ENCODE results near the gene CD164. TPM values are rescaled to one million over a fixed set of nuclear protein-coding genes. Genes with fewer than 3 reads are reported as not detected.

Gene CD164
- total and polyA plus RNA-seq, 2 of the 4 experiments (the other 2 are of a cell fraction) = 146 to 150 TPM

GRCh38 chr6:109372130-109372529 is 10.1 kb downstream of the CD164 start:
- no peak overlapping the region for H4K91ac ChIP-seq (ENCODE audit: insufficient read depth, low read depth, low read length)
- dilution Hi-C loops (cut with HindIII; ENCODE audit: low sequenced_read_pairs, unreplicated experiment) = no loop called here
- H4K8ac ChIP-seq (ENCODE audit: low read depth in 2 of 2, low read length in 2 of 2) = no peak overlapping the region
- H3K27me3 ChIP-seq (ENCODE audit: control insufficient read depth, insufficient read depth, low read length) = no peaks in the 10 kb centered on the region
- BruUV-seq (replicated peaks) = no TSS peak
- no peak overlapping the region for H2BK120ac ChIP-seq (ENCODE audit: low read depth, low read length)
- POLR2A ChIA-PET (ENCODE audit: unreplicated experiment) = no interaction called here
- no peak overlapping the region for H3K23ac ChIP-seq (ENCODE audit: low read depth, low read length)
- DNase-seq (no peak), ATAC-seq (ENCODE audit: low read depth) (no peak)
- H2BK20ac ChIP-seq (ENCODE audit: low read depth, low read length) = no peak overlapping the region
- CTCF ChIA-PET = no interaction called here
- no peak overlapping the region for H2AK5ac ChIP-seq (ENCODE audit: low read depth, low read length)
- H2AFZ ChIP-seq (replicated peaks; ENCODE audit: low read length, poor library complexity) = no peak overlapping the region
- in situ Hi-C loops (cut with MboI; ENCODE audit: low sequenced_read_pairs) = no loop called here
- WGBS, 2 experiments (ENCODE audit: extremely low coverage in 2 of 2, insufficient read length in 1 of 2) = no CpG with 5 or more reads among the region's 2 CpGs
- TF ChIP-seq BHLHE40 (IDR thresholded peaks at IDR 0.05; ENCODE audit: low read depth, low read length) (no peak), RFX5 (IDR thresholded peaks at IDR 0.05; ENCODE audit: low read depth, low read length) (no peak), RCOR1 (IDR thresholded peaks at IDR 0.05; ENCODE audit: insufficient replicate concordance, low read length) (no peak)
- intact Hi-C loops (cut with micrococcal nuclease) = no loop called here
- no peak overlapping the region for H3K4me3 ChIP-seq (ENCODE audit: insufficient read depth, low read depth, low read length)
- H3K56ac ChIP-seq (ENCODE audit: extremely low read depth, insufficient read depth, low read length) = no peak overlapping the region
- H4K5ac ChIP-seq (ENCODE audit: low read depth, low read length) = no peak overlapping the region
- no peaks in the 10 kb centered on the region for H3K9me3 ChIP-seq (ENCODE audit: control insufficient read depth, insufficient read depth, low read length)
- no peaks in the 10 kb centered on the region for H3K4me1 ChIP-seq (ENCODE audit: control insufficient read depth, insufficient read depth, low read length)
- peaks cover 42% of the 10 kb centered on the region for H3K36me3 ChIP-seq (ENCODE audit: control insufficient read depth, insufficient read depth, low read length)
- no peak overlapping the region for H3K4ac ChIP-seq (ENCODE audit: low read depth, low read length)
- no peak overlapping the region for H2BK15ac ChIP-seq (ENCODE audit: low read depth, low read length)
- H3K27ac ChIP-seq (ENCODE audit: insufficient read depth, low read length) = no peak overlapping the region
- H3K9me1 ChIP-seq (ENCODE audit: insufficient read depth, low read length) = peaks cover 5% of the 10 kb centered on the region; the same call in 1 of the 2 replicates
- no peak overlapping the region for H2AK9ac ChIP-seq (replicated peaks; ENCODE audit: low read depth, low read length, poor library complexity)
- H4K20me1 ChIP-seq (ENCODE audit: insufficient read depth, low read length) = peaks cover 4% of the 10 kb centered on the region; the same call in 1 of the 2 replicates
- H3K14ac ChIP-seq (replicated peaks; ENCODE audit: low read depth, low read length) = no peak overlapping the region
- H3K79me1 ChIP-seq (ENCODE audit: low read depth in 1 of 2, low read length in 2 of 2) = peaks cover 21 to 46% of the 10 kb centered on the region in 2 experiments
- H3K4me2 ChIP-seq (ENCODE audit: low read depth, low read length) = no peak overlapping the region
- H3K9ac ChIP-seq (ENCODE audit: low read depth, low read length) = no peak overlapping the region
- H2BK5ac ChIP-seq (ENCODE audit: low read depth, low read length, poor library complexity, severe bottlenecking) = no peak overlapping the region
- H3K18ac ChIP-seq (ENCODE audit: low read depth, low read length) = no peak overlapping the region
